GM21423 (cell line): ENCODE measurements around the gene GNB1L.

Experiments used
- ATAC-seq: cut with Tn5 transposase; IDR thresholded peaks from one replicate; pipeline ENCODE4 v1.9.1; 2021; ENCODE audit warnings: mild to moderate bottlenecking, moderate library complexity; ENCODE audit not compliant: unreplicated experiment

Gene GNB1L

DNA sequence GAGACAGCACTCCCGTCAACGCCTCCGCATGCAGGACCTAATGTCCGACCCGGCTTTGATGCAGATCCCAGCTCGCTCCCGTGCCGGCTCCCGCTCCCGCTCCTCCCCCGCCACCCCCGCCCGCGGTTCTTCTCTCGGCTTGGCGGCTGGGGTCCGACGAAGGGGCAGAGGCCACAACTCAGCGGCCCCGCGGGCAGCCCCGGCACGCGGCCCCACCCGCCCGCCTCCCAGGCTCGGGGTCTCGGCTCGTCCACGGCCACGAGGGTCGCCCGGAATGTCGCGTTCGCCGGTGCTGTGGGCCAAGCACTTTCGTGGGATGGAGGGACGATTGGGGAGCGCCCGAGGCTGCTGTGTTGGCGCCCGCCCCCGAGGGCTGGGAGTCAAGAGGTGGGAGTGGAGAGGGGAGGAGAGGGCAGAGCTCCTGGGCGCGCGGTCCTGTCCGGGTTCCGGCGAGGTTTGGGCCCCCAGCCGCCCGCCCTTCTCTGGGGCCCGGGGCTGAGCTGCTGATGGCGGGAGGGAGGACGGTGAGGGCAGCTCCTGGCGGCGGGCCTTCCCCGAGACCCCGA is 99.4 kb downstream of the GNB1L start:
- no peak for ATAC-seq

DNA sequence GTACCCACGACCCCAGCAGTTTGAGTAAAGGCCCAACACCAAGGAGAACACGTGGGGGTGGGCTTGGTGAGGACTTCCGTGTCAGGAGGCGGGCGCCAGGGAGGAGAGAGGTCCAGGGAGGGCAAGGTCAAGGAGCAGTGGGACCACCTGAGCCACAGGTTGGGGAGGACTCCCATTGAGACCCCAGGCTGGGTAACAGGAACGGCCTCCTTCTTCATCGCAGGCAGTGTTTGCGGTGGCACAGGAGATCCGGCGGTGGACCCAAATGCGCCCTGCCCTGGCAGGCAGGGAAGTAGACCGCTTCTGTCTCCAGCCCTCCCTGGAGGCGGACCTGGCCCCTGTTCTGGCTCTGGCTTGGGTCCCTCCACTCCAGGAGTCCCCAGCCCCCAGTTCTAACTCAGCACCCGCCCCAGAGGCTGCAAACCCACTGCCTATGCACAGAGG is 100.0 kb downstream of the GNB1L start:
- ATAC-seq: no peak

DNA sequence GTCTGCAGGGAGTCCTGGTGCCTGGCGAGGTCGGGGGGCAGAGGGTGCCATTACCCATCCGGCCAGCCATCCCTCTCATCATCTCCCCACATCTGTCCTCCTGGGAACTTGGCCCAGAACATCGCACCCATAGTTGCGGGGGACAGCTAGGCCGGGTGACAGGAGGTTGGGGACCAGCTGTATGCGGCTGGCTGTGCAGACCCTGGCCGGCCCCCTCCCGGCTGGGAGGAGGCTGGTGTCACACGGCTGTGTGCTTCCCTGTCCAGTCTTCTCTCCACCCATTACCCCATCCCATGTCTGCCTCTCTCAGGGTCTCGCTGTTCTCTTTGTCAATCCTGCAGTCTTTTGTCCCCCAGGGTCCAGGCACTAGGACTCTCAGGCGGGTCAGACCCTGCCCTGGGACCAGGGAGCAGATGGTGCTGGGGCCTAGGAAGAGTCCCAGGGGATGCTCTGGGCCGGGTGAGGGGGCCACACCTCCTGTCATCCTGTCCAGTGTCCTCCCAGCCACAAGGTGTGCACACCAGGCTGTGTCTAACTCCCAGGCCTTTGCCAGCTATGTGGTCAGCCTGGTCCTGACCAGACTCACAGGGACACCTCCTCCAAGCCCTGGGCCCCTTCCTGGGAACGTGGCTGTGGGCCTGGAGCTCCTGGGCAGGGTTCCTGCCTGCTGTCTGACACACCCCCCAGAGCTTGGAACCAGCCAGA is 100.5 kb downstream of the GNB1L start:
- ATAC-seq: no peak

DNA sequence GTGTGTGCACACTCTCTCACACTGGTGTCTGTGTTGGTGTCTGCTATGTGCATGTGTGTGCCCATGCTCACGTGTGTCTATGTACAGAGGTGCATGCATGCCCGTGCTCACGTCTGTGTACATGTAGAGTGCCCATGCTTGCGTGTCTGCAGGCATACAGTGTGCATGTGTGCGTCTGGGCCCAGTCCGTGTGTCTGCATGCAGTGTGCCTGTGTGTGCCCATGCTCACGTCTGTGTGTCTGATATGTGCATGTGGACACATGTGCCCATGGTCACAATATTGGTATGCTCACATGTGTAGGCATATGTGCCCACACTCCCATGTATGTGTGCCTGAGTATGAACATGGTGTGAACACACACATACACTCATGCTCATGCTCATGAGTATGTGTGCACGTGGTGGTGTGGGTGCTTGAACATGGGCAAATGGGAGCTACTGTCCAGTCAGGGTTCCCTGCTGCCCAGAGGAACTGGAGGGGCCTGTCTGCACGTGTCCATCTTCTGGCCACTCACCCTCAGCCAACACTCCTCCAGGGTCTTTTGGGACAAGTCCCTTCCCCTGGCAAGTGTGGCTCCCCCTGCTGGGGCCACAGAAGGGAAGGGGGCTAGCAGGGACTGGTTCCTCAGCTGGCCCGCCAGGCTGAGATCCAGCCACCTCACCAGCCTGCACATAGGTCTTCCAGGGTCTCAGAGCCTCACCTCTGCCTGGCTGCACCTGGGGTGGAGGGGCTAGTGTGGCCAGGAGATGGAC is 101.4 kb downstream of the GNB1L start:
- ATAC-seq: no peak

DNA sequence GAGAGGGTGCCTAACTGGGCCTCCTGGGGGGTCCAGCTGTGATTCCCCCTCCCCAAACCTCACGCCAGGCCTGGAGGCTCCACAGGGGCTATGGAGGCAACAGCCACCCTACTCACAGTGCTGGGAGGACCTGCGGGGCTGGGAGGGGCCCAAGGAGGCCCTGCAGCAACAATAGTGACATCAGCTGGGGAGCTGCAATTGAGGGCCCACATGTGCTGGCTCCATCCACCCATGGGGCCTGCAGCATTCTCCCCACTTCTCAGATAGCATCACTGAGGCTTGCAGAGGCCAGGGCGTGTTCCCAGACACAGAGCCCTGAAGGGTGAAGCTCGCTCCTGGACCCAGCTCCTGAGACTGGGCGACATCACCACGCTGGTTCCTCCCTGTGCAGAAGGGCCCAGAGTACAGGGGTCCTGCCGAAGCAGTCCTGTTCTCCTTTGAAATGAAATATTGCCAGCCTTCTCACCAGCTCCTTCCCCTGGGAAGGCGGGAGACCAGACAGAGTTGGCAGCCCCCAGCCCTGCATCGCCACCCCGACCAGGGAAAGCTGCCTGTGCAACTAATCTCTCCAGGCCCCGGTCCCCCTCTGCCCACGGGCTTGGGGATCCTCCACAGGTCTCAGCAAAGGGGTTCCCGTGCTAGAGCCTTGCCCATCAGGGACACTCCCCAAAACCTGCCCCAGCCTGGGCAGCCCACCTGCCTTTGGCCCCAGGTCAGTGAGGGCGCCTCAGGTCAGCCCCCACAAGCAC is 103.0 kb downstream of the GNB1L start:
- ATAC-seq: no peak

DNA sequence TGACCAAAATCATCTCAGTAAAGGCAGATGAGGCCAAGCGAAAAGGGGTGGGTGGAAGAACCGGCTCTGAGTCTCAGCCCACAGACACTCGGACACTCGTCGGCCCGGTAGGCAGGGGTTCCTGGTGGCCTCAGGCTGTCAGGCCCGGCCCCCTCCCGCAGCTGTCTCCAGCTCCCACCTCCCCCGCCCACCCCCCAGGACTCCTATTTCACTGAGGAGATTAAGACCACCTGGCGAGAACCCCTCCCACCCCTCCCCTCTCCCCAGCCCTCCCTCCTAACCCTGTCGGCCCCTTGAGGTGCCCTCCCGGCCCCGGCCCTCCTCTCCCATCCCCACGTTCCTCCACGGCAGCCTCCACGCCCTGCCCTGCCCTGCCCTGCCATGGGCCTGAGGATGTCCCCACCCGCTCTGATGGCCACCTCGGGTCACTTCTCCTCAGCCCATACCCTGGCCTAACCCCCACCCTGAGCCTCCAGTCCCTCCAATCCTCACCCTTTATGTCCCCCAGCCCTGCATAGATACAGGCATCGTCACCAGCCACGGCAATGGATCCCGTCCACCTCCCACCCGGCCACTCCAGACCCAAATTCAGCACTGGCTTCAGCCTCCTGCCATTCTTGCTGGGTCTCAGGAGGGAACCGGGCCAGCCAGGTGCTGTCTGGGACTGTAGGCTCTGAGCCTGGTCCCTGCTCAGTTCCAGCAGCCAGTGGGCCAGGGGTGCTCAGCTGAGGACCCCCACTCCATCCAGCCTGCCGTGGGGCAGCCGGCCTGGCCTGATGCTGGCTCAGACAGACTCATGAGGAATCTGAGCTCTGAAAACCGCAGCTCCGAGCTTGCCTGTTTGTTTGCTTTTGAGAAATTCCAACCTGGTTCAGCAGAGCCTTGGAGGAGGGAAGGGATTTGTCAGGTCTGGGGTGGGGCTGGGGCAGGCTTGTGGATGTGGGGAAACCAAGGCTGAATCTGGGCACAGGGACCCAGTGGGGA is 103.9 kb downstream of the GNB1L start:
- no peak for ATAC-seq

DNA sequence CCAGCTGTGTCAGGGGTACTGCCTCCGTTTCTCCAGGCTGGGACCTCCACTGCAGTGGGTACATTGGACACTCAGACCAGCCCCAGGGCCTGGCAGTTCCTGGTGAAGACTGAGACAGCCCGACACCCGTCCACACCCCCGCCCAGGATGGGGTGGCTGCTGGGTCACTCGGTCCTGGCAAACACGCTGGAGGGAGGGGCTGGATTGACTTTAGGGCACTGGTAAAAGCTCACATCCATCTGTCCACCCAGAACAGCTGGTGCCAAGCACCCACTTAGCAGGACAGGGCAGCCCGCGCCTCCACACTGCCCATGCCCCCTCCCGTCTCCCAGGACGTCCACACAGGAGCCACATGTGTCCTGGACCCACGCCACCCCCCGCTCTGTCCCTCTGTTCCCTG is 104.8 kb downstream of the GNB1L start:
- ATAC-seq: no peak

DNA sequence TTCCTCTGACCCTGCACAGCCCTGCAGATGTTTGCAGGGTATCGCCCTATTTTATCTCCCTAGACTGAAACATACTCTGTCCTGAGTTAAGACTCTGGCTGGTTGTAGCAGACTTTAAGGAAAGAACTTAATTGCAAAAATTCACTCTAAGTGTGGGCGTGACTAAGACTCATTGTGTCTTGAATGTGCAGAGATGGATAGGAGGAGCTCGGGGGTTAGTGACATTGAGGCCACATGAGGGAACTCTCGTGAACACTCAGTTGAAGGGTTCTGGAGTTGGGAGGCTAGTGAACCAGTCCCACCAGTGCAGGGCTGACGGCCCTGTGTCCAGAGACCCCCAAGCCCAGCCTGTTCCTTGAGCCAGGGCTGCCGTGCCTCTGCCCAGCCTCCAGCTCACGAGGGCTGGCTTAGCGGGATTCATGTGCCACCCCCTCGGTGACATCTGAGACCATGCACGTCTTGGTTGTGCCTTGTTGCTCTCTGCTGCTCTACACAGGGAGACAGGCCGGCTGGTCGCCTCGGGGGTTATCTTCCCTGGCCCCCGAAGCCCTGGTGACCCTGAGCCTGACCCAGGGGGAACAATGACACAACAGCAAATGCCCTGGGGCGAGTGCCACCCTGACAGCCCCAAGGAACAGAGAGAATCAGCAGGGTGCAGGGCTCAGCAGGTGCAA is 105.5 kb downstream of the GNB1L start:
- ATAC-seq: no peak

DNA sequence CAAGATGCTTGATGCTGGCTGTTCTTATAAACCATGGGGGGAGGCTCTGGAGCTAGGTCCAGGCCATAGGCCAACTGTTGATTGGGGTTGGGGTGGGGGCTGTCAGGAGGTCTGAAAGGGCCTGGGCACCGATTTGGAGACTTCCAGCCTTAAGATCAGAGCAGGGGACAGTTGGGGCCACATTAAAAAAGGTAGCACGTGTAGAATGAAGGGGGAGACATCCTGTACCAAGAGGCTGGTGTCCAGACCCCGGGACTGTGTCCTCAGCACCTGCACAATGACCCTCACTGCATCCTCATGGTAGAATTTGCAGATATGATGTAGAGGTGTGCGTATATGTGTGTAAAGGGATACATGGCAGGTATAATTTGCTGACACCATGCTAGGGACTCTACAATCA is 106.5 kb downstream of the GNB1L start:
- no peak for ATAC-seq

DNA sequence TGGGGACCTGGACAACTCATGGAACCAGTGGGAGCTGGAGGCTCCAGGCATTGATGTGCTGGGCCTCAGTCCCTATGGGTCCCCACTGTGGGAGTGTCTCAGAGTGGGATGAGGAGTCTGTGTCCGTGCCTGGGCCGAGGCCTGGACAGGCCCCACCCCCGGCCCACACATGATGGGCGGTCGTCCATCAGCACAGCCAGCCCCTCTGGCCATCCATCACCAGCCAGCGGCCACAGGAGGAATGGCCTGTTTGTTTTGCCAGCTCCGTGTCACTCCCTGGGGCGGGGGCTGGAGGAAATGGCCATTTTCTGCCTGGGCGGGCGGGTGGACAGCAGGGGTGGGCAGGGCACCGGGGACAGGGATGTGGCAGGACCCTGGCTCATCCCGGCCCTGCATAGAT is 107.1 kb downstream of the GNB1L start:
- ATAC-seq: no peak

DNA sequence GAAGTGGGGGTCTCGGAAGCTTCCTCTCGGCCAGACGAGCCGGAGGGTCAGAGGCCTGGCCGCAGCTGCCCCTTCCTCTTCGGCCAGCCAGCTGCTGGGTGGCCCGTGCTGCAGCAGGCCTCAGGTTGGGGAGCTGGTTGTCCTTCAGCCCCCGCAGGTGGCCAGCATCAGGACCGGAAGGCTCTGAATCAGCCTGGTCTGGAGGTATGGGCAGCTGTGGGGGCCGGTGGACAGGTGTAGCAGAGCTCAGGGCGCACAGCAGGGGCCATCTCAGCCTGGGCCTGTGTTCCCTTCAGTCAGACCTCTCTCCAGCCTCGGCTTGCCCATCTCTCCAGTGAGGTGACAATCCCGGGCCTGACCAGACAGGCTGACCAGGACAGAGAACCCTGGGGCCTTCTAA is 107.9 kb downstream of the GNB1L start:
- ATAC-seq: no peak

DNA sequence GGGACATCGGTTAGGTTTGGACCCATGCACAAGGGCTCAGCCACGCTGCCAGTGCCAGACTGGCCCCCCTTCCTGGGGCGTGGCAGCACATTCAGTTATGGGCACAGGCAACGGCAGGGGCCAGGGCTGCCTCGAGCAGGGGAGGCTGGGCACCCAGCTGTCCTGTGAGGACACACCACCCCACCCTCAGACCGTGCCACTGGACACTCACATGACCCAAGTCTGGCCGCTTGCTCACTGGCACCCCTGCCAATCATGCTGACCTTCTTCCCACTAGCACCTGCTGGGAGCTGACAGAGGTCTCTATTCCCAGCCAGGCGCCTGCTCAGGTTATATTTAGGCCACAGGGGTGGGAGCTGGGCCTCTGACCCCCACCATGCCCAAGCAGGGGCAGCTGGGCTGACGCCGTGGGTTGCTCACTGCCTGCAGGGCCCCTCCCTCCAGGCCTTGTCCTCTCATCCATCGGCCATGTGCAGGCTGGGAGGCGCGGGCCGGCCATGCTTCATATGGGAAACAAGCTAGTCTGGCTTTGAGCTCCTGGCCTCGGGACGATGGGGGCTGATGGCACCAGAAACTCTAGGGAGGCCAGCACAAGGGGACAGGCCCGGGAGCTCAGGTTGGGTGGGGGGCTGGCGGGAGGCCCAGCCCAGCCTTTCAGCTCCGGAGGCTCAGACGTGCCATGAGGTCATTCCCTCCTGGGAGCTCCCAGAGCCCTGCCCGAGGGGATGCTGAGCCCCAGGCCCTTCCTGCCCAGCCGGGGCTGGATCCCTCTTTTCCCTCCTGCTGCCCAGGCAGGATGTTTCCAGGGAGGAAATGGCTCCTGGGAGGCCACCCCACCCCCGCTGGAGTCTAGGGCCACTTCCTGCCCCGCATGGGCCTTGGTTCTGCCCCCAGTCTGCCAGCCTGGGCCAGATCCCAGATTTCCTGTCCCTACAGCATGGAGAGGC is 109.2 kb downstream of the GNB1L start:
- no peak for ATAC-seq

DNA sequence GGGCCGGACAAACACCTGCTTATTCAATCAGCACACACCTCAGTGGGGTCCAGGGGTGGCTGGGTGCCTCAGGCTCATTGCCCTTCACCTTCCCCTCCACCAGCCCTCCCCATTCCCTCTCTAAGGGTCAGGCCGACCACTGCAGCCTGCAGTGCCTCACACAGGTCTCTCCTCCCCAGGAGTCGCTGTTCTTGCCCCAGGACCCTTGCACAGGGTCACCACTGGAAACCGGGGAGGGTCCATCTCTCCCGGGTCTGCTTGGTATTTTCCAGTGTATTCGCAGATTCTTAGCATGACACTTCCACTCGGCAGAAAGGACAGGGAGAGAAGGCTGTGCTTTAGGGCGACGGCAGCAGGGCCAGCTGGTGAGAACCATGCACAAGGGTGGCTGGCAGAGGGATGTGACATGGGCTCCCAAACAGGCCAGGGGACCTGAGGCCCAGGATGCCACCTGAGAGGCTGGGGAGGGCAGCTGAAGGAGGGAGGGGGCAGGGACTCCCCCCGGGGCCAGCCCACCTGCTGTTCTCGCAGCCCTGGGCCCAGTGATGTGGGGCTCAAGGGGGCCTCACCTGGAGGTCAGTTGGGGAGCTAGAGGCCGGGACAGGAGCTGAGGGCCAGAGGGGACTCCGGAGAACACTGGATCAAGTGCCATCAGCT is 110.2 kb downstream of the GNB1L start:
- ATAC-seq: no peak

DNA sequence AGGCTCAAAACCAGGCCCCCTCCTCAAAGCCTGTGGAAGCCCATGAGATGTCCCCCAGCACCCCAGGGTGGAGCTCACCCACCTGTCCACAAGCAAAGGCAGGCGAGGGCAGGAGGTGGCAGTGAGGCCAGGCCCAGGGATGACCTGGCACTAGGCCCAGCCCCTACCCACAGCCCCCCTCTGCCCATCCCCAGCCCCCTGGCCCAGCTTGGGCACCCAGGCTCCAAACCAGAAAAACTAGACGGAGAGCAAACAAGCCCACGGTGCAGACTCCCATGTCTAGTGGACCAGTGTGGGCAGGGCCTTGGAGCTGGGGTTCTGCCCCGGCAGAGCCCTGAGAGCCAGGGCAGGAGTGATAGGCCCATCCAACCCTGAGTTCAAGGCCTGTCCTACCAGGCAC is 111.0 kb downstream of the GNB1L start:
- ATAC-seq: no peak

DNA sequence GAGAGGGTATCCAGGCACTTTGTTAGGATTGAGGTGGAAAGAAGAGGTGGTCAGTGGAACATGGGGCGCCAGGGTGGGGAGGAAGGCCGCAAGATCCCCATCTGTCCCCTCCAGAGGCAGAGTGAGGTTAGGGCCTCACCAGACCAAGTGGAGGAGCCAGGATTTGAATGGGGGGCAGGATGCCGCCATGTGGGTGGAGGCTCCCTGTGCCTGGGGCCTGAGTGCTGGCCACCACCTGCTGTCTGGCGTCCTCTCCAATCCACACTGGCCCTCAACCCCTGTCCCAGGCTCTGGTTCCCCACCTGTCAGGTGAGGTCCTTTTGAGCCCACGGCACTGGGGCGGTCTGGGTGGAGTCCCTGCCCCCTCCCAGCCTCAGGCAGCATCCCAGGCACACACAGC is 111.6 kb downstream of the GNB1L start:
- no peak for ATAC-seq

DNA sequence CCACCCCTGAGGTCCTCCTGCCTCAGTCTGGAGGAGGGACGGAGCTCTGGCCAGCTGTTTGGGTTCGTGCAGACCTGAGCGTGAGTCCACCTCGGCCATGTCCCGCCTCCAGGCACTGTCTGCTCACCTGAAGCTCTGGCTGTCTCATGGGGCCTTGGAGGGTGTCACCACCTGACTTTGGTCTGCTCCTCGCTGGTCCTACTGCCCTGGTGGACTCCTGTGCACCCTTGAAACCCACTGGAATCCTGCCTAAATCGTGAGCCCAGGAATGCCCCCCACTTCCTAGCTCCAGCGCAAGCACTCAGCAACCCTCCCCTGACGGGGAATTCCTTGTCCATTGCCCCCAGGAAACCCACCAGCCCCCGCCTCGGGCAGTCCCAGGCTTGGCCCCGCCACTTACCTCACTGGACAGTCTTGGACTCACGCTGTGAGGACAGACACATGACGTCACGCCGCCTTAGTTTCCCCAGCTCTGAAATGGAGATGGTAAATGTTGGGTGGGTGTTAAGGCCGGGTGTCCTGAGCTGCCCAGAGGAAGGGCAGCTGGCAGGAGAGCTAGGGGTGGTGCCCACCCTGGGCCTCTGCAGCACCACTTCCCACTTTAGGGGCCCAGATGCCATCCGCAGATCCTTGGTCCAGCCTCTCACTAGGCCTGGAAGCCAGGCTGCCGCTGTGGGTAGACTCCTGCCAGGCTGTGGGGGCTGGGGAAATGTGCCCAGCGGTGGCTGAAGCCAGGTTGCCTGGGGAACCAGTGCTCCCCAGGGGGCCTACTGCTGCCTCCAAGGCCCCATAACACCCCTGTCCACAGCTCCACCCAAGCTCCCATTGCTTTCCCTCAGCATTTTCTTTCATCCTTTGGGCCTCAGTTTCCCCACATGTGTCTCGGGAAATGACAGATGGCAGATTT is 112.3 kb downstream of the GNB1L start:
- ATAC-seq: no peak

DNA sequence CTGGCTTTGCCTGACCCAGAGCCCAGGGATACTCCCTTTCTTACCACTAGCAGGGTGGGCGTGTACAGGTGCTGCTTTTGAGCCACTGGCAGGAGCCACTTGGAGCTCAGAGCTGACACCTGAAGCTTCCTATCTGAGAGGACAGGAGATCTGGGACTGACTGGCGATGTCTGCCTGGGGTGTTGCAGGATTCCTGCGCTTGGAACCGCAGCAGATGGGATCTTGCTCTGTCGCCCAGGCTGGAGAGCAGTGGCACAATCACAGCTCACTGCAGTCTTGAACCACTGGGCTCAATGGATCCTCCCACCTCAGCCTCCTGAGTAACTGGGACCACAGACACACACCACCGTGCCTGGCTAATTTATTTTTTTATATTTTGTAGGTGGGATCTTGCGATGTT is 113.6 kb downstream of the GNB1L start:
- ATAC-seq: no peak
